SH-SY5Y (cell line): ENCODE measurements around the gene SPATA20.

Experiments used
- GATA2 ChIP-seq: IDR thresholded peaks from 2 replicates; pipeline ENCODE4 v1.6.1; 2011; ENCODE audit warnings: mild to moderate bottlenecking, low read depth, low read length
- GATA3 ChIP-seq: IDR thresholded peaks from 2 replicates; pipeline ENCODE4 v1.6.1; 2011; ENCODE audit warnings: low read depth, mild to moderate bottlenecking, low read length, moderate library complexity

SPATA20 gene

DNA sequence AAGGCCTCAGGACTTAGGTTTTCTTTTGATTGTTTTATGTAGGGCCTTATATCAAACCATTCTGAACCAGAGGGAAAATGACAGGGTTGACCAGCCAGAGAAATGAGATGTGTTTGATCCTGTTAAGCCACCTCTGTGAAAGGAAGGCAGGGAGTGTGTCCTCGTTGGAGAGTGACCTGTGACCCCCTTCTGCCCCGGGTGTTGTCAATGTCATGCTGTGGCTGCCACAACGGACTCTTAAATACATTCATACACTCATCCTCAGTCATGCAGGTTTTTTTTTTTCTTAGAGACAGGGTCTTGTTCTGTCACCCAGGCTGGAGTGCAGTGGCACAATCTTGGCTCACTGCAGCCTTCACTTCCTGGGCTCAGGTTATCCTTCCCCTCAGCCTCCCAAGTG lies 32.6 kb upstream of the SPATA20 start:
- TF ChIP-seq GATA2 = no peak
- TF ChIP-seq GATA3 = no peak

GRCh38 chr17:50514936-50515702 lies 31.9 kb upstream of the SPATA20 start:
- TF ChIP-seq GATA3 (no peak), GATA2 (no peak)

- TF ChIP-seq GATA3 (no peak), GATA2 (no peak)
Measured at GRCh38 chr17:50517011-50517410, 30.0 kb upstream of the SPATA20 start.

DNA sequence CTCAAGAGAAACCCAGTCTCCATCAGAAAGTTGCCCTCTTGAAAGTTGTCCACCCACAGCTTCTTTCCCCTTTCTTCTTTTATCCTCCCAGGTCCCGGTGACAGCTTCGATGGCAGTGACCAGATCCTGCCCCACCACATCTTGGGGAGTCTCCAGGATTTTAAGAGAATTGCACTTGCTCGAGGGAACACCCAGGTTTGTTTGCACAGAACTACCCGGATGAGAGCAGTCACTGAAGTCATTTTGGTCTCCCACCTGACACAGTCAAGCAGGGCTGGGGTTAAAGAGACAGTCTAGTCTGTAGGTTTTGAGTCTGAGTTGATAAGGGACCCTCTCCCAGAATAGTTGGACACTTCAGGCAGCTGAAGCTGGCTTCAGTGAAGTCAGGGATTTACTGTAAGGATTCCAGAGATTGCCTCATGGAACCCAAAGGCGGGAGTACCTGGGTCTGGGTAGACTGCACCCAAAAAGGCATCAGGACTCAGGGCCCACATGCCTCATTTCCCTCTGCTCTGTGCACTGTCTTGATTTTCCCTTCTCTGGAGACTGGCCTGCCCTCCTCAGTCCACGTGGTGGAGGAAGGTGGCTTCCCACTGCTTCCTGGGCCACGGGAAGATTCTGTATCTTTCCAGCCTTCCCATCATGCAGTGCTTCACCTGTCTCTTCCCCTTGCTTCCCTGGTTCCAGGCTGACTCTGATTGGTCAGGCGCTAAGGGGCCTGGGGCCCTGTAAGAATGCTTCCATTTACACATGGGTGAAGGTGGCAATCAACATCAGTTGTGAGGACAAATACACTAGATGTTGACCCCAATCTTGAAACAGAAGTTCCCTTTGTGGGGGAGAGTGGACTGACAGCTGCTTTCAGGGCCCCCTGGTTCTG lies 29.2 kb upstream of the SPATA20 start:
- no peak for TF ChIP-seq GATA2
- TF ChIP-seq GATA3 = no peak

- no peak for TF ChIP-seq GATA2
- no peak for TF ChIP-seq GATA3
Measured at GRCh38 chr17:50518384-50519023, 28.5 kb upstream of the SPATA20 start.

- TF ChIP-seq GATA3 (no peak), GATA2 (no peak)
Measured at GRCh38 chr17:50519141-50519834, 27.7 kb upstream of the SPATA20 start.

- no peak for TF ChIP-seq GATA2
- no peak for TF ChIP-seq GATA3
Measured at GRCh38 chr17:50520483-50520882, 26.5 kb upstream of the SPATA20 start.

DNA sequence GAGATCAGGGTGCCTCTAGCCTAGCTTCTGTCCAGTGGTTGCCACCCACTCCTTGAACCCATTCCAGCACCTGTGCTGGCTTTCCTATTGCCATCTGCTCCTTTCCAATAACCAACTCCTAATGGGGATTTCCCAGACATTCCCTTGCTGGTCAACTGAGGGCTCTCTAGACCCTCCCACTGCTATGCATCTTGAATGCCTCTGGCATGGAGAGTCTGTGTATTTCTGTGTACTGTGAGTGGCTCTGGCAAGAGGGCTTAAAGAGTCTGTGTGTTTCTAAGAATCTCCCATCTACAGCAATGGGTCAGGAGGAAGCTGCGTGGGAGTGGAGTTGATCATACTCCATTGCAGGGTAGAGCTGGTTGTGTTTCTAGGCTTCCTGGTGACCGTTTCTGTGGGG lies 25.5 kb upstream of the SPATA20 start:
- TF ChIP-seq GATA3 (no peak), GATA2 (no peak)

- no peak for TF ChIP-seq GATA2
- no peak for TF ChIP-seq GATA3
Measured at GRCh38 chr17:50522766-50523165, 24.2 kb upstream of the SPATA20 start.

DNA sequence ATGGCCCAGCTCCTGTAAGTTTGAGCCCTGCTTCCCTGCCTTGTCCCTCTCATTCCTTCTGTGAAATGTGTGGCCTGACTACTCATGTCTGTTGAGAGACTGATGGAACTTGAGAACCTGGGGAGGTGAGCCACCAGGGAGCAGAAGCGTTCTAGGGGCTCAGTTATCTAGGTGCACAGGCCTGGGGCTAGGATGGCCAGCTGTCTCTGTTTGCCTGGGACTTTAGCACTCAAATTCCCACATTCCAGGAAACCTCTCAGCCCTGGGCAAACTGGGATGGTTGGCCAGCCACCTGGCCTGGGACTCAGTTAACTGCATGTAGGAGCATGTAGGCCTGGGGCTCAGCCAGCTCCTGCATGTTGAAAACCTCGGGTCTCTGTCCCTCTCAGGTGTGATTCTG lies 23.8 kb upstream of the SPATA20 start:
- TF ChIP-seq GATA3 (no peak), GATA2 (no peak)

GRCh38 chr17:50524838-50525237 lies 22.1 kb upstream of the SPATA20 start:
- TF ChIP-seq GATA3 (no peak), GATA2 (no peak)

DNA sequence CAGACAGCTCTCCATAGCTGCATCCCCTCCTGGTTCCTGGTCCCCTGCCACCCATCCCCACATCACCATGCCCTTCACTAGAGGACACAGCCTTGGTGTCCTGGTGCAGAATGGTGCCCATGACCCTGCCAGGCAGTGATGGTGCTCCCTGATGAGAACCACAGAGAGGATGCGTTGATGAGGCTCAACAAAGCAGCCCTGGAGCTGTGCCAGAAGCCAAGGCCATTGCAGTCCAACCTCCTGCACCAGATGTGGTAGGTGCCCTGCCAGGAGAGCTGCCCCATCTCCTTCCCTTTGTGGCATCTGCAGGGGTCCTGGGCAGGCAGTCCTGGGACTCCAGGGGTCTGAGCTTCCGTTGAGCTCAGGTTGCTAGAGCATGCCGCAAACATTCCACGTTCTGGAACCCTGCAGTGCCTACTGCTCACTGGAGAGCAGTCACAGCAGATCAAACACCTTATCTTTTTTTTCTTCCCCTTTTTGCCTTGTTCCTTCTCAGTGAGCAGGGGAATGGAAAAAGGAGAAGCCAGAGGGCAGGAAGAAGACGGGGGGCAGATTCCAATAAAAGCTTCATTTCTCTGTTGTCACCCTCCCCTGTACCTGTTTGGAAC lies 19.7 kb upstream of the SPATA20 start:
- TF ChIP-seq GATA3 (no peak), GATA2 (no peak)

DNA sequence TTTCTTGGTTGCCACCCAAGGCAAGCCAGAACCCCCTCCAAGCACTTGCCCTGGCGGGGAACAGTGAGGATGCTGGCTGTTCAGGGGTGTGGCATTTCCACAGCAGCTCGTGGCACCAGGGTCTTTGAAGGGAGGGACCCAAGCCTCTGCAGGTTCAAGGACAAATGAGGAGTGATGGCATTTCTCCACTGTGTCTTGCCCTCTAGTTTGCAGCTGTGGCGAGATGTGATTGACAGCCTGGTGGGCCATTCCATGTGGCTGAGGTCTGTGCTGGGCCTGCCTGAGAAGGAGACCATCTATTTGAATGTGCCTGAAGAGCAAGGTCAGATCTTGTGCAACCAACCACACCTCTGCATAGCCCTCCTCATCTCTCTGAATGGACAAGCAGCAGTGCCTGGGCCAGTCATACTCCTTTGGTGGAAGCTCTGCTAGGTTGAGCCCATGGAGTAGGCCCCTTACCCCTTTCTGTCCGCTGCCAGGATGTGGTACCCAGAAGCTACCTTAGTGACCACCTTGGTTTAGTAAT lies 19.0 kb upstream of the SPATA20 start:
- no peak for TF ChIP-seq GATA2
- TF ChIP-seq GATA3 = no peak
